HepG2 (cell line): ENCODE results near the gene PYURF. TPM values are rescaled to one million over a fixed set of nuclear protein-coding genes. Genes with fewer than 3 reads are reported as not detected.
A peak's percentile ranks its signal among the peaks of the same experiment; 100 is the strongest.

Source experiments
- ARID2 ChIP-seq: sonication (generic); formaldehyde crosslinking; IDR thresholded peaks from 2 replicates; pipeline ENCODE4 v1.8.1; 2022; ENCODE audit warnings: mild to moderate bottlenecking, missing genetic modification reagents, borderline replicate concordance
- CREB1 ChIP-seq, 2 experiments: fragments of 450-650 bp in 1 of 2; IDR thresholded peaks; 2 replicates each; pipeline ENCODE4 v1.6.1; 2016 to 2017; ENCODE audit warnings: control low read depth in 1 of 2, mild to moderate bottlenecking in 1 of 2, missing compliant biosample characterization in 1 of 2, missing genetic modification characterization in 1 of 2
- DNMT1 ChIP-seq: sonication (generic); formaldehyde crosslinking; IDR thresholded peaks from 2 replicates; pipeline ENCODE4 v1.5.1; 2020; ENCODE audit warnings: mild to moderate bottlenecking, missing genetic modification reagents
- FOXP1 ChIP-seq, 2 experiments: fragments of 450-650 bp in 1 of 2; IDR thresholded peaks; 2 replicates each; pipeline ENCODE4 v1.6.1; 2017 to 2018; ENCODE audit warnings: antibody characterized with exemption in 1 of 2
- GATAD2A ChIP-seq: IDR thresholded peaks from 2 replicates; pipeline ENCODE4 v1.6.1; 2016
- HNRNPUL1 ChIP-seq: fragments of 200-400 bp; formaldehyde crosslinking; IDR thresholded peaks from 2 replicates; pipeline ENCODE4 v1.6.1; 2017; ENCODE audit warnings: low read depth, mild to moderate bottlenecking, low read length, moderate library complexity
- MAZ ChIP-seq, 2 experiments: sonication (generic) in 1 of 2; formaldehyde crosslinking in 1 of 2; IDR thresholded peaks; 2 replicates each; pipeline versions ENCODE4 v1.5.0 to v1.6.1; 2012 to 2020; ENCODE audit warnings: low read depth in 2 of 2, mild to moderate bottlenecking in 2 of 2, borderline replicate concordance in 1 of 2, improper control_type of control experiment in 1 of 2, low read length in 1 of 2, missing genetic modification reagents in 1 of 2, moderate library complexity in 1 of 2
- MEIS1 ChIP-seq: sonication (generic); formaldehyde crosslinking; IDR thresholded peaks from 2 replicates; pipeline ENCODE4 v1.9.0; 2021; ENCODE audit warnings: mild to moderate bottlenecking, missing genetic modification reagents, moderate library complexity, borderline replicate concordance
- PBX2 ChIP-seq: IDR thresholded peaks from 2 replicates; pipeline ENCODE4 v1.6.1; 2016; ENCODE audit warnings: control low read depth
- RERE ChIP-seq: IDR thresholded peaks from 2 replicates; pipeline ENCODE4 v1.6.1; 2016; ENCODE audit warnings: low read depth, missing genetic modification reagents, missing compliant biosample characterization
- SIX1 ChIP-seq: sonication (generic); formaldehyde crosslinking; IDR thresholded peaks from 2 replicates; pipeline ENCODE4 v1.4.0; 2020; ENCODE audit warnings: missing genetic modification reagents, borderline replicate concordance
- SP1 ChIP-seq, 2 experiments: fragments of 450-650 bp in 1 of 2; sonication (generic) in 1 of 2; formaldehyde crosslinking in 1 of 2; IDR thresholded peaks; 2 replicates each; pipeline versions ENCODE4 v1.4.0 to v1.6.1; 2016 to 2020; ENCODE audit warnings: missing genetic modification reagents in 1 of 2
- TRIM22 ChIP-seq: fragments of 450-650 bp; IDR thresholded peaks from 2 replicates; pipeline ENCODE4 v1.6.1; 2017
- ZKSCAN5 ChIP-seq: sonication (generic); formaldehyde crosslinking; IDR thresholded peaks from 2 replicates; pipeline ENCODE4 v1.5.1; 2020; ENCODE audit warnings: mild to moderate bottlenecking, missing genetic modification reagents
- ZNF264 ChIP-seq: sonication (generic); formaldehyde crosslinking; IDR thresholded peaks from 2 replicates; pipeline ENCODE4 v1.4.0; 2020; ENCODE audit warnings: missing genetic modification reagents
- ZNF33B ChIP-seq: sonication (generic); formaldehyde crosslinking; IDR thresholded peaks from 2 replicates; pipeline ENCODE4 v1.5.1; 2020; ENCODE audit warnings: mild to moderate bottlenecking, missing genetic modification reagents
- ZNF468 ChIP-seq: sonication (generic); formaldehyde crosslinking; IDR thresholded peaks from 2 replicates; pipeline ENCODE4 v1.8.0; 2022; ENCODE audit warnings: mild to moderate bottlenecking, moderate library complexity, missing genetic modification reagents
- ZNF572 ChIP-seq: sonication (generic); formaldehyde crosslinking; IDR thresholded peaks from 2 replicates; pipeline ENCODE4 v1.5.1; 2020; ENCODE audit warnings: mild to moderate bottlenecking, missing genetic modification reagents
- ZNF713 ChIP-seq: sonication (generic); formaldehyde crosslinking; IDR thresholded peaks from 2 replicates; pipeline ENCODE4 v1.4.0; 2020; ENCODE audit warnings: mild to moderate bottlenecking, missing genetic modification reagents
- ZNF816 ChIP-seq: sonication (generic); formaldehyde crosslinking; IDR thresholded peaks from 2 replicates; pipeline ENCODE4 v1.8.0; 2022; ENCODE audit warnings: missing genetic modification reagents, mild to moderate bottlenecking, borderline replicate concordance
- ZZZ3 ChIP-seq: sonication (generic); formaldehyde crosslinking; IDR thresholded peaks from 2 replicates; pipeline ENCODE4 v1.4.0; 2020; ENCODE audit warnings: missing genetic modification reagents, mild to moderate bottlenecking, borderline replicate concordance
- polyA plus RNA-seq, 8 experiments: library from polyadenylated mRNA; depleted of rRNA in 3 of 8; stranded (reverse) in 7 of 8; unstranded in 1 of 8; fragments of >200 nt; fragmentation: Illumina TruSeq in 4 of 8; extraction: Trizol in 4 of 8; gene quantifications; 2 replicates each; pipeline versions ENCODE4 v1.2.1 to v1.2.3, GENCODE V29; 2011 to 2016; ENCODE audit warnings: low read depth in 4 of 8, missing spikeins in 1 of 8, mixed read lengths in 1 of 8; ENCODE audit not compliant: insufficient read depth in 1 of 8
- total RNA-seq, 5 experiments: library from RNA; depleted of rRNA; stranded (reverse); fragments of >200 nt; fragmentation: Illumina TruSeq; extraction: Trizol; gene quantifications; 2 replicates each; pipeline ENCODE4 v1.2.3, GENCODE V29; 2016; ENCODE audit warnings: low read depth in 1 of 5

PYURF gene
- total and polyA plus RNA-seq, 2 of the 13 experiments (the other 11 are each of a cell fraction or from before 2014, with no cell fraction given): 59.9 to 95.2 TPM

- no peak for TF ChIP-seq MAZ (IDR thresholded peaks at IDR 0.05; ENCODE audit: borderline replicate concordance, low read depth, low read length)
- TF ChIP-seq MAZ (CRISPR knock-in tag; IDR thresholded peaks at IDR 0.05; ENCODE audit: low read depth): no peak
- peak; percentile 32; the same call in 1 of the 2 replicates for TF ChIP-seq SIX1 (CRISPR knock-in tag)
- TF ChIP-seq ZNF572: no peak
- peak; percentile 83 for TF ChIP-seq GATAD2A (CRISPR knock-in tag)
- no peak for TF ChIP-seq ZNF33B
- no peak for TF ChIP-seq HNRNPUL1
- no peak for TF ChIP-seq ZNF713 (CRISPR knock-in tag)
- TF ChIP-seq TRIM22: no peak
- TF ChIP-seq CREB1 (IDR thresholded peaks at IDR 0.05): no peak
- TF ChIP-seq CREB1 (CRISPR knock-in tag; IDR thresholded peaks at IDR 0.05): 0 out of 2 replicates have a peak, but pooled peaks have one; percentile 2
- peak; percentile 72 for TF ChIP-seq FOXP1 (IDR thresholded peaks at IDR 0.05)
- TF ChIP-seq FOXP1 (CRISPR knock-in tag; IDR thresholded peaks at IDR 0.05): peak; percentile 94
- TF ChIP-seq ZZZ3 (CRISPR knock-in tag): no peak
- no peak for TF ChIP-seq ZKSCAN5 (CRISPR knock-in tag)
- TF ChIP-seq ZNF264 (CRISPR knock-in tag): peak; percentile 43; the same call in 1 of the 2 replicates
- TF ChIP-seq ZNF468 (CRISPR knock-in tag): no peak
- no peak for TF ChIP-seq MEIS1 (CRISPR knock-in tag)
- no peak for TF ChIP-seq SP1 (IDR thresholded peaks at IDR 0.05)
- TF ChIP-seq SP1 (CRISPR knock-in tag; IDR thresholded peaks at IDR 0.05): no peak
- no peak for TF ChIP-seq ZNF816 (CRISPR knock-in tag)
- no peak for TF ChIP-seq DNMT1
- peak; percentile 92 for TF ChIP-seq RERE (CRISPR knock-in tag)
- TF ChIP-seq ARID2 (CRISPR knock-in tag): no peak
- TF ChIP-seq PBX2 (CRISPR knock-in tag): no peak
Measured at GRCh38 chr4:88514557-88515511, 8.7 kb downstream of the PYURF start (continued).
